GM18502 (cell line): ENCODE results near the gene HSD17B14.
"Not testable (repeated sequence)": the region's sequence is repeated elsewhere in the genome, so short reads cannot be mapped to it uniquely, and the experiment has no call there.

Experiments used
- ATAC-seq: cut with Tn5 transposase; IDR thresholded peaks from one replicate; pipeline ENCODE4 v1.9.1; 2021; ENCODE audit warnings: mild to moderate bottlenecking; ENCODE audit not compliant: unreplicated experiment, poor library complexity

Gene HSD17B14

DNA sequence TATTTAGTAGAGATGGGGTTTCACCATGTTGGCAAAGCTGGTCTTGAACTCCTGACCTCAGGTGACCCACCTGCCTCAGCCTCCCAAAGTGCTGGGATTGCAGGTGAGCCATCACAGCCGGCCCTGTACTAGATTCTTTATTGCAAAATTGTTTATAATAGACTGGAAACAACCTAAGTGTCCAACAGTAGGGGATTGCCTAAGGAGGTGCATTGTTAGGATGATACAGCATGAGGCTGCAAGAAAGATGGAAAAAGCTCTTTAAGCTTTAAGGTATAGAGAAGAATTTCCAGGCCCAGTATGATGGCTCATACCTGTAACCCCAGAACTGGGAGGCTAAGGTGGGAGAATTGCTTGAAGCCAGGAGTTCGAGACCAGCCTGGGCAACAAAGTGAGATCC lies 33.7 kb downstream of the HSD17B14 start:
- ATAC-seq: no peak

DNA sequence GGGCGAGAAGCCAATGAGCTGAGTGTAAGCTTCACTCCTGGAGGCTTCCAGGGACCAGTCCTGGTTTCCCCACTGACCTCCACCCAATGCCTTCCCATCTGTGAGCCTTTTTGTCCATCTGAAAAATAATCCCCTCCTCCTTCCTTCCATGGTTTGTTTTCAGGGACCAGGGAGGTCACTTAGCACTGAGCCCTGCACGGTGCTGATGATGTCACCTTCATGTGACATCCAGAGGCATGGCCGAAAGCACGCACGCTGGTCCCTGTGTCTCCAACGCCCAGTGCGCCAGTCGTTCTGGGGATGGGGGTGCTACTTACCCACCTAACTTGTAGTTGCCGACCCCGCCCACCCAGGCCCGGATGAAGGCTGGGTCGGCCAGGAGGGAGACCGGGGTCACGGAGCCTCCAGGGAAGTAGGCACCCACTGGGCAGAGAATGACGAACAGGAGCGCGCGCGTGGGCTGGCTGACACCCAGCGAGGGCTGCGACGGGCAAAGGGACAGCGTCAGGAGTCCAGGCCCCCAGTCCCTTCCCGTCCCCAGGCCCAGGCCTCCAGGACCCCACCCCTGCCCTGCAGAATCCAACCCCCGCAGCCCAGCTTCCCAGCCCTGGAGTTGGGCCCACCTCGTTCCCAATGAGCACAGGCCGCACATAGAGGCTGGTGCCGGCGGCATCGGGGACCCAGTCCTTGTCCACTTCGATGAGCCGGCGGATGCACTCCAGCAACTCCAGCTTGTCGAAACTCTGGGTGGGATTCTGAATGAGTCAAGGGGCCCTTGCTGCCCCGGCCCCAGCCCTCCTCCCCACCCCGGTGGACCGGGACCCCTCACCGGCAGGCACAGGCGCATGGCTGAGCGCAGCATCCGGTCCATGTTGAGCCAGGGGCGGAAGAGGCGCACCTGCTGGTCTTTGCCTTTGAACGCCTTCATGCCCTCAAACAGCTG lies 36.7 kb downstream of the HSD17B14 start:
- no peak for ATAC-seq

DNA sequence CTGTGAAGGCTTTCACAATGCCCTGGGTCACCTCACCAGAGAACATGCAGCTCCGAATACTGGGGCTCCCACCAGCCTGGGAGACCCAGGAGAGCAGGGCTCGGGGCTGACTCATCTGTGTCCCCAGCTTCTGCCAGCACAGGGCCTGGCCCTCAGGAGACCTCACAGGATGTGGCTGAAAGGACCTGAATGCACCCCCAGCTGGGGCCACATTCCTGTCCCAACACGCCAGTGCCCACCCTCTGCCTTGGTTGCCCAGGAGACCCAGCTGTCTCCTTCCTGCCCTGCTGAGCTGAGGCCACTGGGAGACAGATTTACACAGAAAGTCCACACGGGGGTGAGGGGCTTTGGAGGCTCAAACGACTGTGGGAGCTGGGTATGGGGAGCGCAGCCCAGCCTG lies 37.4 kb downstream of the HSD17B14 start:
- no peak for ATAC-seq

DNA sequence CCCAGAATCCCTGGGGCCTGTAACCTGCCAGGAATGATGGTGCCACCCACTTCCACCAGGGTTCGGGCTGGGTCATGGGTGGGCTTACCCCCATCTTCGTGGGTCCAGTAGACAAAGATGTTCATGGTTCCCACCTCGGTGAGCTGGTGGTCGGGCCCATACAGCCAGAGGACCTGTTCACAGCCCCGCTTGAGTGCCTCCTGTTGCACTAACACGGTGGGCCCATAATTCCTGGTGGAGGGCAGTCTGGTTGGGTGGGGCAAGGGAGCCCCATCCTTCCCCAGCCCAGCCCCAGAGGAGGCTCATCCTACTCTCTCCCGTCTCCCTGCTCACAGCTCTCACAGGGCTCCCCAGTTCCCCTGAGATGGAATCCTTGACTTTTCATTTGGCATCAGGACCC lies 39.2 kb downstream of the HSD17B14 start:
- ATAC-seq: no peak

DNA sequence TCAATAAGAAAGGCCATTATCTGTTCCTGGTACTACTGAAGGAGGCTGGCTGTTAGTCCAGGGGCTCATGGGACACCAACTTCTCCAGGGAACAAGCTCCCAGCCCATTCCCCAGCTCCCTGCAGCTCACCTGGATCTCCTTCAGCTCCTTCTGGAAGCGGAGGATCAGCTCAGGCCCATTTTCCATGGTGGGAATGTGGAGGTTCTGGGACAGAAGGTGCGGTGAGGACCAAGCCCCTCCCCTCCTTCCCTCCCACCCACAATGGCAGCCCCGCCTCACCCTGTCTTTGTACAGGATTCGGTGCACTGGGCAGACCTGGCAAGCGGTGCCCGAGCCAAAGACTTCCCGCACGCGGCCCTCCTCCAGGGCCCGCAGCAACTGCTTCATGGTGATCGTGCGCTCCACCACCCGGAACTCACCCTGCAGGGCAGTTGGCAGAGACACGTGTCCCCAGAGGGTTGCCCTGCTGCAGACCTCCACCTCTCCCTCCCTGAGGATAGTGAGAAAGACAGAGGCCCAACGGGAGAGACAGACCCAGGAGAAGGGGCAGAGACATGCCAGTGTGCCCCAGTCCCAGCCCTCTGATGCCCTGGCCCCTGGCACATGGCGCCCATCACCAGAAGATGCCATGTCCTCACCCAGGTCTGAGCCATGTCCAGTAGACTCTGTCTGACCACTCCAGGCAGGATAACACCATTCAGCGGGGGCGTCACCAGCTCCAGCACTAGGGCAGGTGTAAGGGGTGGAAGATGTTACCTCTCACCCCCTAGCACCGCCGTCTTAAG lies 39.8 kb downstream of the HSD17B14 start:
- ATAC-seq: no peak

DNA sequence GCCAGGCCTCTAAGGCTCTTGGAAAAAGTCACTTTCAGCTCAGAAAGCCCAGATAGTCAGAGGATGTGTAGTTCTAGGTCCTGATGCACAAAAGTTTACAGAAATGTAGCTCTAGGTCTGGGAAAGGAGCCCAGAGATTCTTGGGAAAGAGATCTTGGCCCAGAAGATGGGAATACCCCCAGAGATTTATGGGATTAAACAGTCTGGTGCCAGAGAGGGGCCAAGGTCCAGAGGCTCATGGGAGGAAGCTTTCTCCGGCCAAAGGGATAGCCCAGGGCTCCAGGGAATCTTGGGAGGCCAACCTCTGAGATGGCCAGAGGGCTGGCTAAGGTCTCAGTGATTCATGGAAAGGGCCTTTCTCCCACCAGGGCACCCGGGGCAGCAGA lies 40.6 kb downstream of the HSD17B14 start:
- no peak for ATAC-seq

DNA sequence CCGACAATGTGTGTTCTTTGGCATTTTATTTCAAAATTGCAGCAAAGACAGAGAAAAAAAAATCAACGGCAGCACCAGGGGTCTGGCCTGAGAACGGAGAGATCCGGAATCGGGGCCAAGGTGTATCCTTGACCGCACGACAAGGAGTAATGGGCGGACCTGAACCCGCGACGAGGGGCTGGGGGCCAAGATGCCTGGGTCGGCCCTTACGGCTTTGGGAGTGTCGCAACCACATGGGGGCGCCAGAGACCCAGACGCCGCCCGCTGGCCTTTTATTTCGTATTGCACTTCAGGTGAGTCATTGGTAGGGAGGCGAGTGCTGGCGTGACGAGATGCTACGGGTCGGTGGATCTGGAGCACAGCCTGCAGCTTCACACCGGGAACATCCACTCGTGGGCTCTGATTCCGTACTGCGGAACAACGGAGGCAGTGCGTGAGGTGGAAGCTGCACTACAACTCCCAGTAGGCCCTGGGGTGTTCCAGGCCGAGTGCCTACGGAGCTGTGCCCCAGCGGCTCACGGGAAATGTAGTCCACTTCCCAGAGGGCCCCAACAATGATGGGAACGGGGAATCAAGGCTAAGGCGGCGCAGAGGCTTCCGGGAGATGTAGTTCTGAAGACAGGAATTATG lies 41.1 kb downstream of the HSD17B14 start:
- ATAC-seq: peak; percentile 77

DNA sequence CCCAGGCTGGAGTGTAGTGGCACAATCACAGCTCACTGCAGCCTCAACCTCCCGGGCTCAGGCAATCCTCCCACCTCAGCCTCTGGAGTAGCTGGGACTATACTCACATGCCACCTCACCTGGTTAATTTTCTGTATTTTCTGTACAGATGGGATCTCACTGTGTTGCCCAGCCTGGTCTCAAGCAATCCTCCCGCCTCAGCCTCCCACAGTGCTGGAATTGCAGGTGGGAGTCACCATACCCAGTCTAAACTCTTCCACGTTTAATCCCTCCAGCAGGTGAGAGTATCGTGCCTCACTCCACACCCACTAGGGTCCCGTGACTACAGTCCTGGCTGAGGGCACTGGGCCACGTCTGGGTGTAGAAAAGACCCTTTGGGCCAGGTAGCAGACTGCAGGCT lies 42.0 kb downstream of the HSD17B14 start:
- ATAC-seq: no peak

DNA sequence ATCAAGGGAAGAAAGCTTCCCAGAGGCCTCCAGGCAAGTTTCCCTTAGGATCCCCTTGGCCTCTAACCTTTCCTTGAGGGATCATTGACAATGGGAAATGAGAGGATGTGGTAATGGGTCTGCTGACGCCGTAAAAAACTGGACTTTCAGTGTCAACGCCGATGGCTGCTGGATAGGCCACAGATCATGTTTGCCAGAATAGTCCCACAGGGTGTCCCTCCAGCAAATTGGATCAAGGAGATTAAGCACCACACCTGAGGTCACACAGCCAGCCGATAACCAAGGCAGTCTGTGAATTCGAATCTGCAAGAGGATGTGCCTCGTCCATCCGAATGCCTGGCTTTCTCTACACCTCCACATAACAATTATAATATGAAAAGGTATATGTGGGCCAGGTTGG lies 43.0 kb downstream of the HSD17B14 start:
- ATAC-seq: no peak

DNA sequence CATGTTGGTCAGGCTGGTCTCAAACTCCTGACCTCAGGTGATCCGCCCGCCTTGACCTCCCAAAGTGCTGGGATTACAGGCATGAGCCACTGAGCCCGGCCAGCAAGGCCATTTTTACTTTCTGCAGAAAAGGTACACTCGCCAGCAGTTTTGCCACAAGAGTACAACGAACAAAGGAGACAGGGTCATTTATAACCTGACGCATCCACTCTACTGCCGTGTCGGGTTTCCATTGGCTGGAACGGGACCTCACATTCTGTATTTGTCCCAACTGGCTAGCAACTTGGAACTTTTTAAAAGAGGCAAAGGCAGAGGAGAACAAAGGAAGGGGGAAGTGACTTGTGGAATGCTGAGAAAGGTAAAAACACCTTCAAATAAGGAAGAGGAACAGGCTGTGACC lies 49.0 kb downstream of the HSD17B14 start:
- ATAC-seq: not testable (repeated sequence)

DNA sequence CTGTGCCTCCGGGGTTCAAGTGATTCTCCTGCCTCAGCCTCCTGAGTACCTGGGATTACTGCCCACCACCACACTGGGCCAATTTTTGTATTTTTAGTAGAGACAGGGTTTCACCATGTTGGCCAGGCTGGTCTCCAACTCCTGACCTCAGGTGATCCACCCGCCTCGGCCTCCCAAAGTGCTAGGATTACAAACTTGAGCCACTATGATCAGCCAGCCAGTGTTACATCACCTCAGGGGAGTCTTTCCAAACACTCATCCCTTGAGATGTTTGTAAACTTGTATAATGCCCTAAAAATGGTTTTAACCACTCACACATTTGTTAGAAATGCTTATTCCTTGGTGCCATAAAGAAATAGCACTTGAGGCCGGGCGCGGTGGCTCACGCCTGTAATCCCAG lies 49.9 kb downstream of the HSD17B14 start:
- ATAC-seq: not testable (repeated sequence)

DNA sequence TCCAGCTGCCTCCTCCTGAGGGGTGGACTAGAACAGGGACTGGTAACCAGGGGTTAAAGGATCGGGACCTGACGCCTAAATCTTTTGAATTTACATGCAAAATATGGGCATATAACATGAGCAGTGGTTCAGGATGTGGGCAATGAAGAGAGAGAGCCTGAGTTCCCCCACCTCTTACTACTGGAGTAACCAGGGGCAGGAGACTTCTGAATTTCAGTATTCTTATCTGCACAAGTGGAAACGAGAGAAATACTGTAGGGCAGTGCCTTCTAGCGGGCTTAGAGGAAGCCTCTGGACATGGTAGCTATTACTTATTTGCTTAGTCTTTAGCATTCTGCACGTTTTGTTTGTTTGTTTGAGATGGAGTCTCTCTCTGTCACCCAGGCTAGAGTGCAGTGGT lies 51.8 kb downstream of the HSD17B14 start:
- no peak for ATAC-seq

DNA sequence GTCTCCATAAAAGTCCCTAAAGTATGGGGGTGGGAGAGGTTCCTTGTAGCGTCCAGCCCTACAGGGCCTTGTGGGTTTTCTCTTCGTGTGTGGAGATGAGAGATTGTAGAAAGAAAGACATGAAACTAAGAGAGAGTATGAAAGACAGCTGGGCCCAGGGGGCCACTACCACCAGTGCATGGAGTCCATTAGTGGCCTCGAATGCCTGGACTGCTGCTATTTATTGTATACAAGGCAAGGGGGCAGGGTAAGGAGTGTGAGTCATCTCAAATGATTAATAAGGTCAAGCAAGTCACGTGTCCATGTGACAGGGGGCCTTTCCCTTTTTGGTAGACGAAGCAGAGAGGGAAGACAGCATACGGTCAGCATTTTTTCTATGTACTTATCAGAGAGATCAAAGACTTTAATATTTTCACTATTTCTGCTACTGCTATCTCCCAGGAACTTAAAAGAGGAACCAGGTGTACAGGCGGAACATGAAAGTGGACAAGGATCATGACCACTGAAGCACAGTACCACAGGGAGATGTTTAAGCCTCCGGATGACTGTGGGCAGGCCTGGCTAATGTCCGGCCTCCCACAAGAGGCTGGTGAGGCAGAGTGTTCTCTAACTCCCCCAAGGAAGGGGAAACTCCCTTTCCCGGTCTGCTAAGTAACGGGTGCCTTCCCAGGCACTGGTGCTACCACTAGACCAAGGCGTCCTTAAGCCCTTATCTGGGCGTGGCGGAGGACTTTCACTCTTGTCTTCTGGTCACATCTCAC lies 55.5 kb downstream of the HSD17B14 start:
- no peak for ATAC-seq

DNA sequence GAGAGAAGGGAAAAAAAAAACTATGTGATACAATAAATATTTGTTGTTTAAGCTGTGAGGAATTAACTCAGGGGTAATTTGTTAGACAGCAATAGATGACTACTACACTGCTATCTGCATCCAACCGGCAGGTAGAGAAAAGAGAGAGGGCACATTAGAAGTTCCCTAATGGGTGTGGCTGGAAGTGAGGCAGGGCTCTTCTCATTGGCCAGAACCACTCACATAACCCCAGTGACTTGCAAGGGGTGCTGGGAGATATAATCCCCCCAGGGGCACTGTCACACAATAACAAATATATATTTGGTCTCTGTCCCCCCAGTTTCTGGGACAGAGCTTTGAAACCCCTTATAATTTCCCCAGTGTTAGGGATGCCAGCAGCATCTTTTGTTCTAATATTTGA lies 56.7 kb downstream of the HSD17B14 start:
- ATAC-seq: no peak

DNA sequence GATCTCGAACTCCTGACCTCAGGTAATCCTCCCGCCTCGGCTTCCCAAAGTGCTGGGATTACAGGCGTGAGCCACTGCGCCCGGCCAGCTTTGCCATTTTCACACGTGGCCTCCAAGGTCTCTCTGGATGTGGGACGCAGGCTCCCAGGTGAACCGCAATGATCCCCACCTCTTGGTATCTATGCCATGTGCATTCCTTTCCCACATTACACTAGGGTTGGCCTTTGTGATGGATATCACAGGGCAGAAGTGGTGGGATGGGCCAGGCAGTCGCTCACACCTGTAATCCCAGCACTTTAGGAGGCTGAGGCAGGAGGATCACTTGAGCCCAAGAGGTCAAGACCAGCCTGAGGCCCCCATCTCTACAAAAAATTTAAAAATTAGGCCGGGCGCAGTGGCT lies 58.6 kb downstream of the HSD17B14 start:
- no peak for ATAC-seq

DNA sequence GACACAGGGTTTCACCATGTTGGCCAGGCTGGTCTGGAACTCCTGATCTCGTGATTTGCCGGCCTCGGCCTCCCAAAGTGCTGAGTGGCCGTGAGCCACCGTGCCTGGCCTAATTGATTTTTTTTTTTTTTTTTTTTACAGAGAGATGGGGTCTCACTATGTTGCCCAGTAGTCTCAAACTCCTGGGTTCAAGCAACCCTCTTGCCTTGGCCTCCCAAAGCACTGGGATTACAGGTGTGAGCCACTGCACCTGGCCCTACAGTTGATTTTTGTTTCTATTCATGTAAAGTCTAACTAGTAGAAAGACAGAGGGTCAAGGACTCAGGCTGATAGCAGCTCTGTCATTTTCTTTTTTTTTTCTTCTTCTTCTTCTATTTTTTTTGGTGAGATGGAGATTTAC lies 59.2 kb downstream of the HSD17B14 start:
- ATAC-seq: no peak

DNA sequence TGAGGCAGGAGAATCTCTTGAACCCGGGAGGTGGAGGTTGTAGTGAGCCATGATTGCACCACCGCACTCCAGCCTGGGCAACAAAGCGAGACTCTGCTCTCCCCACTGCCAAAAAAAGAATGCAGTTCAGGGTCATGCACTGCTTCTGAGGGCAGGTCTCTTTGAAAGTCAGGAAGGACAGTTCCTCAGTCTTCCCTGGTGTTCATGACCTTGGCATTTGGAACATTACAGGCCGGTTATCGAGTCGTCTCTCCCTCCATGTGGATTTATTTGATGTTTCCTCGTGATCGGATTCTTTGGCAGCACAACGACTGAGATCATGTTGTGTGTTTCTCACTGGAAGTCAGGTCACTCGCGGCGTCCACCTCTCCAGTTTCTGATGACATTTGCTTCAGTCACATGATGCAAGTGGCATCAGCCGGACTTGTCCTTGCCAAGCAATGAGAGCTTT lies 63.8 kb downstream of the HSD17B14 start:
- no peak for ATAC-seq

DNA sequence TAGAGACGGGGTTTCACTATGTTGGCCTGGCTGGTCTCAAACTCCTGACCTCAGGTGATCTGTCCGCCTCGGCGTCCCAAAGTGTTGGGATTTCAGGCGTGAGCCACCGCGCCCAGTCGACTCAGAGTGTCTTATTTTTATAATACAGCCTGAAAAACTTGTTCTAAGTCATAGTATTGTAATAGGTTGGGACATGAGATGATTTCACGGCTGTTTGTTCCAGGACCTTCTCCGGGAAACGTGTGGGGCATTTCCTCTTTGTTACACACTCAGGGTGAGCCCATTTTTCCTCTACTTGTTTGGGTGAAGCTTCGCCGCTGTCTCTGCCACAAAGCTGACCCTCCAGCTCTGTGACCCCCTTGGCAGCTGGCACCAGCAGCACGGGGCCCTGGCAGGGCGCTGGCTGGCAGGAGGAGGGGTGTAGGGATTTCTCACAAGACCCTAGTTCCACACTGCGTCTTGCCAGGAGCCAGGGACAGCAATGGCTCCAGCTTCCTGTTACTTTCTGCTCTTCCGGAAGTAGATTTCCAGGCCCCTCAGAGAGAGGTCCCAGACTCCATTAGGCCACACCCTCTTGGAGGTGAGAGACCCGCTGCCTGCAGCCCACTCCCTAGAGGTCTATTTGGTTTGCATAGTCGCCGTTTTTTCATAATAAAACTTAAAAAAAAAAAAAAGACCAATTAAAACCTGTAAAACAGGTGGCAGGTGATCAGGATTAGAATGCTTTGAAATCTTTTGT lies 65.4 kb downstream of the HSD17B14 start:
- no peak for ATAC-seq

DNA sequence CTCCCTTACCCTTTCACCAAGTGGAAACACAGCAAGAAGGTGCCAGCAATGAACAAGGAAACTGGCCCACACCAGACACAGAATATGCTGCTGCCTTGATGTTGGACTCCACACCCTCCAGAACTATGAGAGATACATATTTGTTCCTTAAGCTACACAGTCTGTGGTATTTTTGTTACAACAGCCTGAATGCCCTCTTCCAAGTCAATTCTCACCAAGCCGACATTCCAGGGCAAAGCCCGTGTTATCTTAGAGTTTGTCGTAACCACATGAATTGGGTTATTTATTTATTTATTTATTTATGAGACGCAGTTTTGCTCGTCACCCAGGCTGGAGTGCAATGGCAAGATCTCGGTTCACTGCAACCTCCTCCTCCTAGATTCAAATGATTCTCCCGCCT lies 66.0 kb downstream of the HSD17B14 start:
- no peak for ATAC-seq
